ENCODE measurements around the gene ARHGEF19.

GRCh38 chr1:16253332-16253922 lies 41.0 kb upstream of the ARHGEF19 start:
- no peak for TF ChIP-seq CTCF (conservative IDR thresholded peaks at IDR 0.05; ENCODE audit: low read depth, low read length)
- TF ChIP-seq EZH2 (IDR thresholded peaks at IDR 0.05; ENCODE audit: low read length, unreplicated experiment) = no peak
- TF ChIP-seq EZH2phosphoT487 (IDR thresholded peaks at IDR 0.05; ENCODE audit: borderline replicate concordance, low read length) = no peak
